ENCODE data around the gene CPVL. TPM values are rescaled to one million over a fixed set of nuclear protein-coding genes. Genes with fewer than 3 reads are reported as not detected.

The CPVL gene
- total and polyA plus RNA-seq, 4 donors: 16.6 to 34.8 (median 17.6) TPM

GRCh38 chr7:29147821-29148220 is 1.5 kb upstream of the CPVL start:
- Histone ChIP-seq H3K4me1 (ENCODE audit: control insufficient read depth in 5 of 5, insufficient read depth in 5 of 5, low read length in 5 of 5) (peaks cover 0 to 19% (median 7%) of the 10 kb centered on the region in 5 donors), H3K9ac (ENCODE audit: insufficient read depth in 1 of 2, low read length in 2 of 2) (no peak overlapping the region), H3K36me3 (ENCODE audit: control insufficient read depth in 4 of 4, insufficient read depth in 4 of 4, low read length in 4 of 4) (no peaks in the 10 kb centered on the region), H3K9me3 (ENCODE audit: control insufficient read depth in 4 of 4, insufficient read depth in 3 of 4, low read length in 3 of 4) (peaks cover 0 to 1% (median 0%) of the 10 kb centered on the region in 4 donors), H3K4me3 (no peak overlapping the region), H3K27me3 (ENCODE audit: control insufficient read depth in 3 of 3, insufficient read depth in 3 of 3, low read length in 2 of 3) (peaks cover 0 to 64% (median 40%) of the 10 kb centered on the region in 3 donors), H3K27ac (ENCODE audit: low read depth in 1 of 2, low read length in 1 of 2) (peak overlapping the region in 1 of 2 donors; percentile 82)
- ATAC-seq (ENCODE audit: insufficient read depth, low FRiP score) (no peak), DNase-seq (no peak)
- no peak for TF ChIP-seq CTCF (IDR thresholded peaks at IDR 0.05; ENCODE audit: control extremely low read depth, extremely low read depth)
- 78 to 92% methylated on average over 4 of the region's 4 CpGs for WGBS, 2 donors

- H3K27me3 ChIP-seq (ENCODE audit: control insufficient read depth in 3 of 3, insufficient read depth in 3 of 3, low read length in 2 of 3): peaks cover 0 to 67% (median 40%) of the 10 kb centered on the region in 3 donors
- no peak for TF ChIP-seq CTCF (IDR thresholded peaks at IDR 0.05; ENCODE audit: control extremely low read depth, extremely low read depth)
- DNase-seq: peak in 1 of 3 donors; percentile 21
- WGBS, 2 donors: 46 to 58% methylated on average over 14 of the region's 14 CpGs
- ATAC-seq (ENCODE audit: insufficient read depth, low FRiP score): no peak
- peak overlapping the region in 1 of 2 donors; percentile 82 for H3K27ac ChIP-seq (ENCODE audit: low read depth in 1 of 2, low read length in 1 of 2)
- peaks cover 0 to 19% (median 7%) of the 10 kb centered on the region in 5 donors for H3K4me1 ChIP-seq (ENCODE audit: control insufficient read depth in 5 of 5, insufficient read depth in 5 of 5, low read length in 5 of 5)
- H3K9me3 ChIP-seq (ENCODE audit: control insufficient read depth in 4 of 4, insufficient read depth in 3 of 4, low read length in 3 of 4): no peaks in the 10 kb centered on the region
- no peak overlapping the region for H3K4me3 ChIP-seq
- H3K9ac ChIP-seq (ENCODE audit: insufficient read depth in 1 of 2, low read length in 2 of 2): no peak overlapping the region
- no peaks in the 10 kb centered on the region for H3K36me3 ChIP-seq (ENCODE audit: control insufficient read depth in 4 of 4, insufficient read depth in 4 of 4, low read length in 4 of 4)
Measured at GRCh38 chr7:29146888-29147609, 712 bp upstream of the CPVL start.

GRCh38 chr7:29145553-29146056 is 732 bp downstream of the CPVL start:
- no peak for TF ChIP-seq CTCF (IDR thresholded peaks at IDR 0.05; ENCODE audit: control extremely low read depth, extremely low read depth)
- 20 to 24% methylated on average over 8 of the region's 8 CpGs for WGBS, 2 donors
- H3K9me3 ChIP-seq (ENCODE audit: control insufficient read depth in 4 of 4, insufficient read depth in 3 of 4, low read length in 3 of 4): no peaks in the 10 kb centered on the region
- ATAC-seq (ENCODE audit: insufficient read depth, low FRiP score): no peak
- peak overlapping the region in 1 of 2 donors; percentile 82 for H3K27ac ChIP-seq (ENCODE audit: low read depth in 1 of 2, low read length in 1 of 2)
- H3K4me3 ChIP-seq: no peak overlapping the region
- DNase-seq: no peak
- no peaks in the 10 kb centered on the region for H3K36me3 ChIP-seq (ENCODE audit: control insufficient read depth in 4 of 4, insufficient read depth in 4 of 4, low read length in 4 of 4)
- peaks cover 0 to 69% (median 44%) of the 10 kb centered on the region in 3 donors for H3K27me3 ChIP-seq (ENCODE audit: control insufficient read depth in 3 of 3, insufficient read depth in 3 of 3, low read length in 2 of 3)
- peaks cover 0 to 19% (median 7%) of the 10 kb centered on the region in 5 donors for H3K4me1 ChIP-seq (ENCODE audit: control insufficient read depth in 5 of 5, insufficient read depth in 5 of 5, low read length in 5 of 5)
- no peak overlapping the region for H3K9ac ChIP-seq (ENCODE audit: insufficient read depth in 1 of 2, low read length in 2 of 2)

All from lung (tissue), 12 donors.